Measurements from ENCODE around the gene KCNN3. TPM values are rescaled to one million over a fixed set of nuclear protein-coding genes. Genes with fewer than 3 reads are reported as not detected.

The KCNN3 gene
- polyA plus RNA-seq, 1 donor from 2014 or later = 2.2 TPM

DNA sequence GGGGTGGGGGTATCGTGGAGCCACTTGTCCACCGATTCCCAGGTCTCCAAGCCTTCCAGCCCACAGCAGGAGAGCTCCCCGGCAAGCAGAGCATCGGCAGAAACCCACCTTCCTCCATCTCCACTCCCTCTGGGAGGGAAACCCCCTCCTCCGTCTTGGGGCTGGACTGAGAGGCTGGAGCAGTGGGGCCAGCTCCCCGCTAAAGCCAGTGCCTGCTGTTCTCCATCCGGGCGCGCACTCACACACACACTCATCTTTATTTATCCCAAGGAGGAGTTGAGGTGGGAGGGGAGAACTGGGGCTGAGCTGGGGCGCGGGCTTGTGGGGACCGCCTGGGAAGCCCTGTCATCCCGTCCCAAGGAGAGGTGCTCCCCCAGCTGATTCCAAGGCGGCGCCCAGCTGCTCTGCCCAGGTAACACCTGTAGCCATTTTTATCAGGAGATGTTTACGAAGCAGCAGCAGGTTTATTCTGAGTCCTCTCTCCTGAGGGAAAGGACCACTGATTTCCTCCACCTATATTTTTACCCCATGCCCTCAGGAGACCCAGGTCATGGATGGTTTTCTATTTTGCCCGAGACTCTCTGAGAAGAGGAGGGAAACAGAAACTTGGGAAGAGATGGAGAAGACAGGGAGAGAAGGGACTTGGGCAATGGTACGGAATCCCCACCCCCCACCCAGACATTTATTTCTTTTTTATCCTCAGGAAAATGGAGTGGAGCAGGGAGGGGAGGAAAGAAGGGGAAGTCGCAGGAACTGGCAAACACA, 2.1 kb downstream of the KCNN3 start:
- Histone ChIP-seq H4K20me1 (ENCODE audit: insufficient read depth) (no peaks in the 10 kb centered on the region), H3K27ac (ENCODE audit: low read length) (peak overlapping the region; percentile 81), H3K79me2 (replicated peaks; ENCODE audit: insufficient read depth, low read length) (peaks cover 41% of the 10 kb centered on the region), H3K27me3 (ENCODE audit: insufficient read depth, low read depth, low read length) (no peaks in the 10 kb centered on the region), H3F3A (ENCODE audit: insufficient read depth, low read length, poor library complexity, severe bottlenecking) (peaks cover 7% of the 10 kb centered on the region), H3K9me3 (ENCODE audit: low read length) (no peaks in the 10 kb centered on the region), H2AFZ (ENCODE audit: low read depth, low read length) (no peak overlapping the region), H3K9me2 (ENCODE audit: insufficient read depth, low read length) (no peaks in the 10 kb centered on the region), H3K4me3 (ENCODE audit: low read length) (peak overlapping the region; percentile 80), H3K9ac (ENCODE audit: low read length) (peak overlapping the region; percentile 71), H3K36me3 (ENCODE audit: insufficient read depth, low read length) (no peaks in the 10 kb centered on the region), H3K4me2 (ENCODE audit: low read length) (peak overlapping the region; percentile 43)
- TF ChIP-seq RAD21 (conservative IDR thresholded peaks at IDR 0.05) = no peak
- no peak for TF ChIP-seq MXI1 (conservative IDR thresholded peaks at IDR 0.05; ENCODE audit: poor library complexity, severe bottlenecking)
- TF ChIP-seq, protein P1, sequence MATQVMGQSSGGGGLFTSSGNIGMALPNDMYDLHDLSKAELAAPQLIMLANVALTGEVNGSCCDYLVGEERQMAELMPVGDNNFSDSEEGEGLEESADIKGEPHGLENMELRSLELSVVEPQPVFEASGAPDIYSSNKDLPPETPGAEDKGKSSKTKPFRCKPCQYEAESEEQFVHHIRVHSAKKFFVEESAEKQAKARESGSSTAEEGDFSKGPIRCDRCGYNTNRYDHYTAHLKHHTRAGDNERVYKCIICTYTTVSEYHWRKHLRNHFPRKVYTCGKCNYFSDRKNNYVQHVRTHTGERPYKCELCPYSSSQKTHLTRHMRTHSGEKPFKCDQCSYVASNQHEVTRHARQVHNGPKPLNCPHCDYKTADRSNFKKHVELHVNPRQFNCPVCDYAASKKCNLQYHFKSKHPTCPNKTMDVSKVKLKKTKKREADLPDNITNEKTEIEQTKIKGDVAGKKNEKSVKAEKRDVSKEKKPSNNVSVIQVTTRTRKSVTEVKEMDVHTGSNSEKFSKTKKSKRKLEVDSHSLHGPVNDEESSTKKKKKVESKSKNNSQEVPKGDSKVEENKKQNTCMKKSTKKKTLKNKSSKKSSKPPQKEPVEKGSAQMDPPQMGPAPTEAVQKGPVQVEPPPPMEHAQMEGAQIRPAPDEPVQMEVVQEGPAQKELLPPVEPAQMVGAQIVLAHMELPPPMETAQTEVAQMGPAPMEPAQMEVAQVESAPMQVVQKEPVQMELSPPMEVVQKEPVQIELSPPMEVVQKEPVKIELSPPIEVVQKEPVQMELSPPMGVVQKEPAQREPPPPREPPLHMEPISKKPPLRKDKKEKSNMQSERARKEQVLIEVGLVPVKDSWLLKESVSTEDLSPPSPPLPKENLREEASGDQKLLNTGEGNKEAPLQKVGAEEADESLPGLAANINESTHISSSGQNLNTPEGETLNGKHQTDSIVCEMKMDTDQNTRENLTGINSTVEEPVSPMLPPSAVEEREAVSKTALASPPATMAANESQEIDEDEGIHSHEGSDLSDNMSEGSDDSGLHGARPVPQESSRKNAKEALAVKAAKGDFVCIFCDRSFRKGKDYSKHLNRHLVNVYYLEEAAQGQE (IDR thresholded peaks at IDR 0.05; ENCODE audit: borderline replicate concordance) = no peak
- no peak for TF ChIP-seq EZH2 (IDR thresholded peaks at IDR 0.05; ENCODE audit: borderline replicate concordance, insufficient read depth, low read length, poor library complexity, severe bottlenecking)
- no peak for TF ChIP-seq EP300 (conservative IDR thresholded peaks at IDR 0.05; ENCODE audit: poor library complexity, severe bottlenecking)
- no peak for TF ChIP-seq SMC3 (conservative IDR thresholded peaks at IDR 0.05; ENCODE audit: poor library complexity)
- no peak for TF ChIP-seq POLR2AphosphoS5 (IDR thresholded peaks at IDR 0.05)
- TF ChIP-seq CTCF (IDR thresholded peaks at IDR 0.05; ENCODE audit: poor library complexity, severe bottlenecking) = no peak
- TF ChIP-seq TAF1 (IDR thresholded peaks at IDR 0.05; ENCODE audit: low read depth) = no peak

DNA sequence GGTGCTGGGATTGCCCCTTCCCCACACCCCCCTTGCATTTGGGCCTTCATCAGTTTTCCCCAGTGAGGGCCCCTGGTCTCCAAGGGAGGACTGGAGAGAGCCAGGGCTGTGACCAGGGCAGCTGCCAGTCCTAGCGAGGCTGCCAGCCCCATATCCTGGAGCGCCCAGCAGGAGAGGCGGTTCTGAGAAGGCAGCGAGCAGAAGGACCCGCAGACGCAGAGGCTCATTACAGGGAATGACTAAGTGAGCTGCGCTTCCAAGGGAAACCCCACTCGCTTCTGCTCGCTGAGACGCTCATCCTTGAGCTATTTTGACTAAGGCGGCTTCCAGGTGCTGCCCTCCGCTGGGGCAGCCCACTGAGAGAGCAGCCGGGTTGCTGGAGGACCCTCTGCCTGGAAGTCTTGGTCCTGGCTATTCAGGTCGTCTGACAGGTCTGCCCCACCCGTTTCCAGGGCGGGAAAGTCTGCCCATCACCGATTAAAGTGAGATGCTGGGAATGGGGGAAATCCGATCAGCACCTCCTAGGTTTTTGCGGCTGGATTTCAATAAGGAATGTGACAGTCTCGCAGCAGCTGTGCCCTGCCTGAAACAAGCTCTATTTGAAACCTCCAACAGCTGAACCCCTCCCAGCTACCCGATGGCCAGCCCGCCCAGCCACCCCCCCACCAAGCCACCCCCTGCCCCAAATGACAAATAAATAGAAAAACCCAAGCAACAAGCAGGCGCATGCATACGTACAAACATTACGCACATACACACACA, 2.8 kb downstream of the KCNN3 start:
- Histone ChIP-seq H3K4me2 (ENCODE audit: low read length) (peak overlapping the region; percentile 71), H3K27me3 (ENCODE audit: insufficient read depth, low read depth, low read length) (no peaks in the 10 kb centered on the region), H3K9ac (ENCODE audit: low read length) (peak overlapping the region; percentile 71), H3K27ac (ENCODE audit: low read length) (peak overlapping the region; percentile 46), H2AFZ (ENCODE audit: low read depth, low read length) (no peak overlapping the region), H4K20me1 (ENCODE audit: insufficient read depth) (no peaks in the 10 kb centered on the region), H3K9me2 (ENCODE audit: insufficient read depth, low read length) (no peaks in the 10 kb centered on the region), H3K36me3 (ENCODE audit: insufficient read depth, low read length) (no peaks in the 10 kb centered on the region), H3K79me2 (replicated peaks; ENCODE audit: insufficient read depth, low read length) (peaks cover 41% of the 10 kb centered on the region), H3K9me3 (ENCODE audit: low read length) (no peaks in the 10 kb centered on the region), H3K4me3 (ENCODE audit: low read length) (peak overlapping the region; percentile 80), H3F3A (ENCODE audit: insufficient read depth, low read length, poor library complexity, severe bottlenecking) (peaks cover 7% of the 10 kb centered on the region)
- TF ChIP-seq RAD21 (conservative IDR thresholded peaks at IDR 0.05) = peak; percentile 44
- TF ChIP-seq EP300 (conservative IDR thresholded peaks at IDR 0.05; ENCODE audit: poor library complexity, severe bottlenecking) = peak; percentile 15
- TF ChIP-seq EZH2 (IDR thresholded peaks at IDR 0.05; ENCODE audit: borderline replicate concordance, insufficient read depth, low read length, poor library complexity, severe bottlenecking) = no peak
- TF ChIP-seq, protein P1 (IDR thresholded peaks at IDR 0.05; ENCODE audit: borderline replicate concordance) = peak; percentile 89
- no peak for TF ChIP-seq MXI1 (conservative IDR thresholded peaks at IDR 0.05; ENCODE audit: poor library complexity, severe bottlenecking)
- TF ChIP-seq SMC3 (conservative IDR thresholded peaks at IDR 0.05; ENCODE audit: poor library complexity) = peak; percentile 52
- TF ChIP-seq TAF1 (IDR thresholded peaks at IDR 0.05; ENCODE audit: low read depth) = peak; percentile 49
- no peak for TF ChIP-seq CTCF (IDR thresholded peaks at IDR 0.05; ENCODE audit: poor library complexity, severe bottlenecking)
- peak; percentile 56 for TF ChIP-seq POLR2AphosphoS5 (IDR thresholded peaks at IDR 0.05)
